Measurements from ENCODE around the gene SUSD3. TPM values are rescaled to one million over a fixed set of nuclear protein-coding genes. Genes with fewer than 3 reads are reported as not detected.

Gene SUSD3
- total RNA-seq, 4 donors from 2014 or later: 0.83 to 3.3 (median 1.4) TPM

DNA sequence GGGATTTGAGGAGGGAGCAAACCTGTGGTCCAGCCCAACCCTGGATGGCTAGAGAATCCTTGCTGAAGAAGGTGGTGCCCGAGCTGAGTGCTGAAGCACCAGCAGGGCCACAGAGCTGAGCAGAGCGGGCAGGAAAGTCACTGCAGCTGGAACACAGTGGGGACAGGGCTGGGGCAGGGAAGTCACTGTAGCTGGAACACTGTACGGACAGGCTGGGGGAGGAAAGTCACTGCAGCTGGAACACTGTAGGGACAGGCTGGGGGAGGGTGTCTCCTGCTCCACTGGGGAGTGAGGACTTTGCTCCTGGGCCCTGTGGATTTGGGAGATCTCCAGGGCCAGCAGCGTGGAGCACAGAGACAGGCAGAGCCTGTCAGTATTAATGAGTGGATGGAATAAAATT is 9.0 kb upstream of the SUSD3 start:
- Histone ChIP-seq H3K27me3 (no peaks in the 10 kb centered on the region), H3K36me3 (no peaks in the 10 kb centered on the region), H3K4me1 (peaks cover 5 to 17% (median 11%) of the 10 kb centered on the region in 4 donors), H3K9me3 (no peaks in the 10 kb centered on the region), H3K27ac (replicated peaks in 1 of 4) (no peak overlapping the region), H3K4me3 (no peak overlapping the region)
- no peak for DNase-seq (ENCODE audit: extremely low spot score)
- intact Hi-C loops (cut with DNase I): no loop called here
- TF ChIP-seq POLR2AphosphoS5 (IDR thresholded peaks at IDR 0.05) (no peak), POLR2A (IDR thresholded peaks at IDR 0.05; ENCODE audit: low read depth) (no peak), EP300 (IDR thresholded peaks at IDR 0.05) (no peak), CTCF (IDR thresholded peaks at IDR 0.05) (no peak)
- 92% methylated on average over 3 of the region's 4 CpGs for WGBS

- no peaks in the 10 kb centered on the region for H3K36me3 ChIP-seq
- no peaks in the 10 kb centered on the region for H3K27me3 ChIP-seq
- no peak for TF ChIP-seq EP300 (IDR thresholded peaks at IDR 0.05)
- TF ChIP-seq POLR2A (IDR thresholded peaks at IDR 0.05; ENCODE audit: low read depth): no peak
- TF ChIP-seq POLR2AphosphoS5 (IDR thresholded peaks at IDR 0.05): no peak
- TF ChIP-seq CTCF (IDR thresholded peaks at IDR 0.05): no peak
- intact Hi-C loops (cut with DNase I): no loop called here
- DNase-seq (ENCODE audit: extremely low spot score): no peak
- no peak overlapping the region for H3K27ac ChIP-seq (replicated peaks in 1 of 4)
- H3K4me1 ChIP-seq: peaks cover 5 to 17% (median 11%) of the 10 kb centered on the region in 4 donors
- 92% methylated on average over 4 of the region's 4 CpGs for WGBS
- H3K9me3 ChIP-seq: no peaks in the 10 kb centered on the region
- no peak overlapping the region for H3K4me3 ChIP-seq
These were observed 8.3 kb upstream of the SUSD3 start for GRCh38 chr9:93050231-93050630.

DNA sequence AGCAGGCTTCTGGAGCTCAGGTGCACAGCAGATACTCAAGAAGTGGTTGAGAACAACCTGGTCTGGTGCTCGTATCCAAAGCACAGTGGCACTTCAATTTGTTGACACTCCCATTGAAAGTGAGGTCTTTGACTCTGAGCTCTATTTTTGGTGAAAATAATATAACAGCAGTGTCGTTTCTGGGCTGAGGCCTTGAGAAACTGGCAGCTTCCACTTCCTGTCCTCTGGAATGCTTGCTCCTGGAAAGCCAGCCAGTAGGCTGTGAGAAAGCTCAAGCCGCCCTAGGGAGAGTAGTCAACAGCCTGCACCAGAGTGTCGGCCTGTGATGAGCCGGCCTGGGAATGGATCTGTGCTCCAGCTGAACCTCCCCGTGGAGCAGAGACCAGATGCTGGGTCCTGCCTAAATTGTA is 6.8 kb upstream of the SUSD3 start:
- TF ChIP-seq EP300 (IDR thresholded peaks at IDR 0.05) (no peak), POLR2AphosphoS5 (IDR thresholded peaks at IDR 0.05) (peak; percentile 12 to 24), POLR2A (IDR thresholded peaks at IDR 0.05; ENCODE audit: low read depth) (no peak), CTCF (IDR thresholded peaks at IDR 0.05) (no peak)
- peaks cover 5 to 17% (median 11%) of the 10 kb centered on the region in 4 donors for H3K4me1 ChIP-seq
- no peak for DNase-seq (ENCODE audit: extremely low spot score)
- no peaks in the 10 kb centered on the region for H3K36me3 ChIP-seq
- no peaks in the 10 kb centered on the region for H3K27me3 ChIP-seq
- intact Hi-C loops (cut with DNase I): no loop called here
- no peak overlapping the region for H3K4me3 ChIP-seq
- no peaks in the 10 kb centered on the region for H3K9me3 ChIP-seq
- WGBS: 57% methylated on average over 6 of the region's 6 CpGs
- peak overlapping the region in 3 of 4 donors; percentile 53 to 69 (median 69) for H3K27ac ChIP-seq (replicated peaks in 1 of 4)

- Histone ChIP-seq H3K4me3 (no peak overlapping the region), H3K36me3 (no peaks in the 10 kb centered on the region), H3K27me3 (no peaks in the 10 kb centered on the region), H3K27ac (replicated peaks in 1 of 4) (no peak overlapping the region), H3K9me3 (no peaks in the 10 kb centered on the region), H3K4me1 (peaks cover 5 to 19% (median 13%) of the 10 kb centered on the region in 4 donors)
- no peak for TF ChIP-seq CTCF (IDR thresholded peaks at IDR 0.05)
- TF ChIP-seq POLR2AphosphoS5 (IDR thresholded peaks at IDR 0.05): no peak
- TF ChIP-seq EP300 (IDR thresholded peaks at IDR 0.05): no peak
- no peak for TF ChIP-seq POLR2A (IDR thresholded peaks at IDR 0.05; ENCODE audit: low read depth)
- no peak for DNase-seq (ENCODE audit: extremely low spot score)
- intact Hi-C loops (cut with DNase I): no loop called here
- WGBS: 75% methylated on average over 10 of the region's 15 CpGs
These were observed 5.5 kb upstream of the SUSD3 start for GRCh38 chr9:93052791-93053540.
